GM18520 (cell line): Measurements from ENCODE around the gene AMPH.
"Not testable (repeated sequence)": the region's sequence is repeated elsewhere in the genome, so short reads cannot be mapped to it uniquely, and the experiment has no call there.

Source experiments
- ATAC-seq: cut with Tn5 transposase; IDR thresholded peaks from one replicate; pipeline ENCODE4 v1.9.1; 2021; ENCODE audit not compliant: unreplicated experiment

Gene AMPH

DNA sequence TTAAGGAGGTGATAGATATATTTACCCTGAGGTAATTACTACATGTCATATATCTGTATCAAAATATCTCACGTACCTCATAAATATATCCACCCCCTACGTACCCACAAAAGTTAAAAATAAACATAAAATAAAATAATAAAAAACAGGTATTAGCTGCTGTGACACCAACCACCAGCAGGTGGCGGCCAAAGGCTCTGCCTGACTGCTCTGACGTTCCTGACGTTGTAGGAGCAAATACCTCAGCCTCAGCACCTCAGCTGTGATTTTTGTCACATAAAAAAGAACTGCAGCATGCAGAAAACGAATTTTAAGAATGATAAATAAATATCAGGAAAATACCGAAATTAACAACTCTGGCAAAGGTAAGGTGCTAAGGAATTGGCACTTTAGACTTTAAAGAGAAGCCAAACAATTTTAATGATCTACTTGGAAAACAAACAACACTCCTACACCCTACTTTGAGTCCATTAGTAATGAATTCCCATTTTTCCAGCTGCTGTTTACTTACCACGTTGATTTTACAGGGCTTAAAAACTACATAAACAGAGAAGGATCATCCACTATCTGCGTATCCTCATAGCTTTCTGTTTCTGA is 232.3 kb downstream of the AMPH start:
- ATAC-seq = no peak

DNA sequence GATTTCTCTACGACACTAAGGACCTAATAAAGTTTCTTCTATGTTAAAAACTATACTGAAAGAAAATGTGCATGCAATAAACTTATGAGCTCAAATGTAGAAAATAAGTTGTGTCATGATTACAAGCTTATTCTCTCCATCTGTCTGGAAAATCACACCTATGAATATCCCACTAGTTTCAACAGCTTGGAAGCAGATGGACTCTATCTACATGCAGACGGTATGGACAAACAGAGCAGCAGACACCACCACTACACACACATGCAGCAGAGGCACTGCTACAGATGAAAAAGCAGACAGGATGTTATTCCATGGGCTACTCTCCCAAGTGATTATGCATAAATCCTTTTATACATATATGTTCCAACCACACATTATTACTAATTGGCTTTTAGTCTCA is 234.3 kb downstream of the AMPH start:
- no peak for ATAC-seq

DNA sequence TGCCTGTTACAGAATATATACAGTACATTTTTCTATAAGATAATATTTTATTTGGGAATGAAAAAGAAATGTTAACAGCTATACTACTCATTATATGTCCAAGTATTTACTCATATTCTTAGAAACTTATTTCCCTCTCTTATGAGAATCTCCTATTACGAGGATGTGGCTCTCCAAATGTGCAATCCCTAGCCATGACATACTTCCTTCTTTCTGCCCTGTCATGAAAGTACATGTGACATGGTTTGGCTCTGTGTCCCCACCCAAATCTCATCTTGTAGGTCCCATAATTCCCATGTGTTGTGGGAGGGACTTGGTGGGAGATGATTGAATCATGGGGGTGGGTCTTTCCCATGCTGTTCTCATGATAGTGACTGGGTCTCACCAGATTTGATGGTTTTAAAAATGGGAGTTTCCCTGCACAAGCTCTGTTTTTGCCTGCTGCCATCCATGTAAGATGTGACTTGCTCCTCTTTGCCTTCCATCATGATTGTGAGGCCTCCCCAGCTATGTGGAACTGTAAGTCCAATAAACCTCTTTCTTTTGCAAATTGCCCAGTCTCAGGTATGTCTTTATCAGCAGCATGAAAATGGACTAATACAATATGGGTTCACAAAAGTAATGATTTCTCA is 235.1 kb downstream of the AMPH start:
- not testable (repeated sequence) for ATAC-seq

DNA sequence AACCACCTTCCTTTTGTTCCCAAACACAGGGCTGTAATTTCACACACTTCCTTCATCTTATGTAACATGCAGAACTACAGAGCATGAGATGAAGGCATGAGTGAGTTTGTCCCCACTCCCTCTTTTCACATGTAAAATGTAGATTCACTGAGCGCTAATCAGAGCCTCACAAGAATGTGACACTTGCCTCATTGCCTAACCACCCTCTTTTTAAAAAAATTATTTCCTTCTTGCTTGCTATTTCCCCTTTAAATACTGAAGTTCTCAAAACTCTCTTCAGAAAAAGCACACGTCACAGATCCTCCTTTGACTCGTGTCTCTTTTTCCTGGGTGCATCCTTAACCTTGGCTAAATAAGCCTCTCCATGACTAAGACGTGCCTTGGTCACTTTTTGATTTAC is 236.5 kb downstream of the AMPH start:
- no peak for ATAC-seq

DNA sequence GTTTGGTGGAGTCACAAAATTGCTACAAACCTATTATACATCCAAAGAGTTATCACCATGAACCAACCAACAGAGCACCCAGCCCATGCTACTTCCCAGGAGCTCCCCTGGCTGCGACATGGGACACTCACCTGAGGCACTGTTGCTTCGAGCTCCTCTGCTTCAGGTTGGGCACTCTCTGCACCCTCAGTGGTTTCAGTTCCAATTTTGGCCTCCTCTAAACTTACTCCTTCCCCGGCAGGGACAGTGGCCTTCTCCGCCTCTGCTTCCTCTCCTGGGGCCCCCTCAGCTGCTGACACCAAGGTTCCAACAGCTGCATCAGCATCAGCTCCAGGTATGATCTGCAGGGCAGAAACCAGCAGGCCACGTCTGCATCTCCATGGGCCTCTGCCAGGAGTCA is 237.3 kb downstream of the AMPH start:
- ATAC-seq = no peak

DNA sequence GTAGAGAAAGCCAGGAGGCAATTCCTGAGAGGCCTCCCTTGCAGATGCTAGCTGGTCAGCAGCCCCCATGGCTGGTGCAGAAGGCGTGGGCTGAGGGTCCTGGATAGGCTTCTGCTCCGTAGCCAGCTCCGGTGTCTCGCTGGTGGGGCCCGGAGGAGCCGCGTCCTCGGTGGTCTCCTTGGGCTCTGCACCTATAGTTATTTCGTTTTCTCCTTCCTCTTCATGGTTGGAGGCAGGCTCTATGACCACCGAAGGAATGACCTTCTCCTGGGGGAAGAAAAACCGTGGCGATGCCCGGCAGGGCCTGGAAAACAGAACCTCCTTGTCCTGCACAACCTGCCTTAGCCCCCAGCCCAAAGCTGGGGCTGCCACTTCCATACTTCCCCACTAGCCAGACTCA is 239.4 kb downstream of the AMPH start:
- no peak for ATAC-seq

DNA sequence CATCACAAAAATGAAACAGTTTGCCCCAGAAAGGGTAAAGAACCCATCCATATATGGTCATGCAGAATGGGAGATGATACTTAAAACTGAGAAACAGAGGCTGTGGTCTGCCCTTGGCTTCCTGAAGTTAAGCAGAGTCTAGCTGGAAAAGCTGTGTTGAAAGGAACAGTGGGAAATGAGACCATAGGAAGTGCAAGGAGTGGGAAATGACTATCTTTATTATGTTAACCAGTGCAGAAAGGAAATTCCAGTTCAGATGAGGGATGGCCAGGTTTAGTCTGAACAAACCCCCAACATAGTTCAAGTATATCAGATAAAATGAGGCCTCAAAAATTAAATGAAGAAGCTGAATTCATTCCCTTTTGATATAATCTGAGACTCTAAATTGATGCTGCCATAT is 245.5 kb downstream of the AMPH start:
- ATAC-seq = no peak

DNA sequence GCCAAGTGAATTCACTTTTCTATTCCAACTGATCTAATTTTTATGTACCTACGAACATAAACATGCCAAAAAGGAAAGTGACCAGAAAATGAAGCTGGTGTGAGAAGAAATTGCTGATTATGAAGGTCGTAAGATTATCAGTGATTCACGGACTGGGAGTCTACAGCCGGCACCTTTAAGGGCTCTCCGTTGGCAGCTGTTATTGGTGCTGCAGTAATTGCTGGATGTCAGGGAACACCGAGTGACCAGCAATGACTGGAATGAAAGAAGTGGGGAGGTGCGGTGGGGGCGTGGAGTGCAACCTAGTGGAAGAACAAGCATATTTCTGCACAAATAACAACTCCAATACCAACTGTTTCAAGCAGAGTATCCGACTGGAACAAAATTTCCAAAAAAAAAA is 247.9 kb downstream of the AMPH start:
- no peak for ATAC-seq

DNA sequence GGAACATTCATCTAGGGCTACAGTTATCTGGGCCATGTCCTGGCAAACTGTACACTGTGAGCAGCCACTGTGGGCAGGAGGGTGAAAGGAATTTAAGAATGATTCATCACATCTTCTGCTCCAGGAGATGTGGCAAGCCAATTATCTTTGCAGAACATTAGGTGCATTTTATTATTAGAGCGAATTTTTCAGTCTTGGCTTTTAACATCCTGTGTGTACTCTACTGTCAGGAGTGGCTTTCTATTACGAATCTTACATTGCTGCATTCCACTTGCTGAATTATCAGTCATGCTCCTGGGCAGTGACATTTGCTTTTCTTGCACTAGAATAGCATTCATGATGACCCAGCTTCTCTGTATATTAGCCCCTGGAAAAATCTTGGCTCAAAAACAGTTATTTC is 248.5 kb downstream of the AMPH start:
- ATAC-seq = no peak

DNA sequence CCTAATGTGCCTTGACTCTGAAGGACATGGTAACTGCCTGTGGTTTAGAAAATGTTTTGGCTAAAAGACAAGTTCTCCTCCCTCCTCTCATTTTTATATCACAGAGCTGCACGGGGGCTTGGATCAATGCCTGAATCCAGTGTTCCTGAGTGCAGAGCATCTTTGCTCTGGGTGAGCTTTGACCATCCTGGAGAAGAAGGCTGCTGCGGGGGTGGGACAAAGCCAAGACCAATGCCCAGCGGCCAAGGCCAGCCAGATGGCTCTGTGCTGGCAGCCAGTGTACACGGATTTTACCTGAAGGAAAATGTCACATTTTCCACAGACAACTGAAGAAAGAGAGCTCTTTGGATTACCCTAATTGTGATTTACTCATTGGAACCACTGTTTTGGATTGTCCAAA is 255.7 kb downstream of the AMPH start:
- ATAC-seq = no peak

DNA sequence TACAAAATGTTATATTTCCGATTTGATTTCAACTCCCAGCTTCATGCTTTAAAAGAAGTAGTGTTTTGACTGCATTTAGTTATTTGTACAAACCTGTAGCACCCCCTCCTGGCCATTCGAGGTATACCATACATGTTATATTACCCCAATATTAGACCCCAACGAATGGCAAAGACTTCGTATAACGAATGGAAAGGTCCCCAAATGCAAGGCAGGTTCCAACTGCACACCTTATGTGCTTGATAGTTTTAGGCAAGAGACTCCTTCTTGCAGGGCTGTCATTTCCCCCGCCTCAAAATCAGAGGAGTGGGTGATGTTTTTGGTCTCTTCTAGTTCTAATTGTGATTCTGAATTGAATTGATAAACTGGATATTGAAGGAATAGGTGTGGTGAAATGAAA is 256.7 kb downstream of the AMPH start:
- no peak for ATAC-seq

DNA sequence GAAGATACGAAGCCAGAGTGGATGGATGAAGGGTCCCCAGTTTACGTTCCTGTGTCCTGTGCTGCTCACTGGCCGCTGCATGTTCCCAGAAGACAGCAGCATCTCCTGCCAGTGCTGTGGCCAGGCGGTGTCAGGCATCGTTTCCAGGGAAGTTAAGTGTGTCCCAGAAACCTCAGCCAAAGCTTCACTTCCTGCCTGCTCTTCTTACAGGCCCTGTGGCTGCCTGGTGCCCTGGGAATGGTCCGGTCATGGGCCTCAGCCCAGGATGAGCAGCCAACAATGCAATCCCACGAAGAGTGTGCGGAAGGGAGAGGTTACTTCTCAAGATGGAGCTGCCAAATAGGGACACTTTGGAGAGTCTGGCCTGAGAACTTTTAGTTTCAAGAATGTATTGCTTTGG is 258.0 kb downstream of the AMPH start:
- no peak for ATAC-seq

DNA sequence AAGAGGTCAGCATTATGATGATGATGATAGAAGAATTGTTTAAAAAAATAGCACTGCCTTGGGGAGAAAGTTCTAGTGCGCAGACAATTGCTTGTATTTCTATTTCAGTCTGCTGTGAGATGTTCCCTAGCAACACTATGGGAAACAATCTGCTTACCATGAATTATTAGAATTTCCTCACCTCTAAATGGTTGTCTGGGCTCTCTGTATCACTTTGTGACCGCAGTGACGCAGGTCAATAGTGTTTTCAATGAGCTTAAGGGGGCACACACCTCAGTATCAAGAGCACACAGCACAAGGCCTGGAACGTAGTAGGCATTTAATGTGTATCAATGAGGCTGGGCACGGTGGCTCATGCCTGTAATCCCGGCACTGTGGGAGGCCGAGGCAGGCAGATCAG is 258.9 kb downstream of the AMPH start:
- no peak for ATAC-seq

DNA sequence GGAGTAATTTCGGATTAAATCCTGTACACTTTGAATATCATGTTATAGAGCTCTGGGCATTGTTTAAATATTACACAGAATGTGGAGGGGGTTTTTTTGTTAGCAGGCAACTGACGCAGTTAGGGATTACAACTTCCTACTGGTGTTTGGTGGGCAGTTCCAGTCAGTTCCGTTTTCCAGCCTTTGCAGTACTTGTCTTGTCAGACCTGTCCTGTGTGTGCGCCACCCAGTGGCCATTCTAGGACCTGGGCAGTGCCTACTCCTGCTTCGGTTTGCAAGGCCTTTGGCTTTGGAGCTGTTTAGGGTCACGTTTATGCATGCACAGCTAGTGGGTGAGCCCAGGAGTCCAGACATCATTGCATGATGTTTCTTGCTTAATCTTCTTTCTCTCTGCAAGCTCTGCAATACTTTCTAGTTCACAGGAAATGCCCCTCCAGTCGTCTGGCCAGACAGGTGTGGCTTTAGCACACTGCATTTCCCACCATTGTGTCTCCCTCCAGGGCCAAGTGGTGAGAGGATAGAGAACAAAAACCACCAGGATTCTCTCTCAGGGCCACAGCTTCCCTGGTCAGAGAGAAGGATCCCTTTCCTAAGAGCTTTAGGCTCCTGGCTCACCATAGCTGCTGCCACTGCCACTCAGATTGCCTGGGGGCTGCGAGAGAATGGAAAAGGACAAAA is 261.2 kb downstream of the AMPH start:
- peak; percentile 60 for ATAC-seq

DNA sequence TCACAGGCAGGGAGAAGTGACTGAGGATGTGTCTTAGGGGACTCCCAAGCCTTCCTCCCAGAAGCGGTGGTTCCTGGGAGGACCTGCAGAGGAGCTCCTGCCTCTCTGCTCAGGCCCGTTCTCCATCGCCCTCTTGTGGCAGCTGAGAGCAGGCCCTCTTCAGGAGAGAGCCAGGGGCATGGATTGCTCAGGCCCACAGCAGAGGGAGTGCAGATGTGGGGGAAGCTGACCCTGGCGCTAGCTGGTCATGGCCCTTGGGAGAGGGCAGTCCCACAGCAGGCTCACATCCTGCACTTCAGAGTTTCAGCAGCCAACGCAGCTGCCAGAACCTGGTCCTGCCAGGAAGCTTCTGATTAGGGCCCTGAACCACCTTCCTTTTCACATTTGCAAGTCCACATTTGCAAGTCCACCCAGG is 263.0 kb downstream of the AMPH start:
- no peak for ATAC-seq

DNA sequence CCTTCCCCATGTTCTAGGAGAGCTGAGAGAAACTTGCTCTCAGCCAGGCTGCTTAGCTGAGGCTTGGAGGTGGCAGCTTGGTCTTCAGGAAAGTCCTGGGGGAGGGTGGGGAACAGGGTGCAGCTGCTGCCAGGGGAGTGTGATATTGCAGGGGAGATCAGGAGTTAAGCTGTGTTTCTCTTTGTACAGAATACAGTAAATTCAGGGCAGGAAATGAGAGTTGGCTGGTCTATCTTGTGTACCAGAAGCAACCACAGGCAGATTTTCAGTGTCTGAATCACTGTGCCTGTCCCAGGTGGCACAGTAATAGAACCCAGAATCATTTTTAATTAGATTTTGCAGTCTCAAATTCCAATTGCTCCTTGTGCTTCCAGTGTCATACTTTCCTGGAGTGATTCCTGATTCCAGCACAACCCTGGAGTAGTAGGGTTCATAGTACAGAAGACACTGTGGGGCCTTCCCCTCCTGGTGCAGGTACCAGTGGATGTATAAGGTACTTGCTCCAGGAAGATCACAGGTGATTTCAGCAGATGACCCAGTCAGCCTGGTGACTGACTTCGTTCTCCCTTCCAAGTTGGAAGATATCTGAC is 263.8 kb downstream of the AMPH start:
- ATAC-seq = peak; percentile 51

DNA sequence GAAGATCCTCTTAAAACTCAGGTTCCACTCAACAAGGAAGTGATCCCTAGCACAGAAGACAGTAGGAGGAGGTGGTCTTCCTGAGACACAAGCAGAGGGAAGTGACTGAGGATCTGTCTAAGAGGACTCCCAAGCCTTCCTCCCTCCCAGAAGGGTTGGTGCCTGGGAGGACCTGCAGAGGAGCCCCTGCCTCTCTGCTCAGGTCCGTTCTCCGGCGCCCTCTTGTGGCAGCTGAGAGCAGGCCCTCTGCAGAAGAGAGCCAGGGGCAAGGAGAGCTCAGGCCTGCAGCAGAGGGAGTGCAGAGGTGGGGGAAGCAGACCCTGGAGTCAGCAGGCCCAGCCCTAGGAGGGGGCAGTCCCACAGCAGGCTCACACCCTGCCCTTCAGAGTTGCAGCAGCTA is 267.8 kb downstream of the AMPH start:
- ATAC-seq = not testable (repeated sequence)

DNA sequence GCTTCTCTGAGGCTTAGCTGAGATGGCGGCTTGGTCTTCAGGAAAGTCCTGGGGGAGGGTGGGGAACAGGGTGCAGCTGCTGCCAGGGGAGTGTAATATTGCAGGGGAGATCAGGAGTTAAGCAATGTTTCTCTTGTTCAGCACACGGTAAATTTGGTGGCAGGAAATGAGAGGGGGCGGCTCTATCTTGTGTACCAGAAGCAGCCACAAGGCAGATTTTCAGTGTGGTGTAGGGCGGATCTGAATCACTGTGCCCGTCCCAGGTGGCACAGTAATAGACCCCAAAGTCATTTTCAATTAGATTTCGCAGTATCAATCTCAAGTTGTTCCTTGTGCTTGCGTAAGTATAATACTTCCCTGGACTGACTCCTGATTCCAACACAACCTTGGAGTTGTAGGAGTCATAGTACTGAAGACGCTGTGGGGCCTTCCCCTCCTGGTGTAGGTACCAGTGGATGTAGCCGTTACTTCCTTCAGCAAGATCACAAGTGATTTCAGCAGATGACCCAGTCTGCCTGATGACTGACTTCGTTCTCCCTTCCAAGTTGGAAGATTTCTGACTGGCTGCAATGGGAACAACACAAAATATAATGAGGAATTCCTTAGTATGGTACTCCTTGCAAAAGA is 268.4 kb downstream of the AMPH start:
- ATAC-seq = peak; percentile 28

DNA sequence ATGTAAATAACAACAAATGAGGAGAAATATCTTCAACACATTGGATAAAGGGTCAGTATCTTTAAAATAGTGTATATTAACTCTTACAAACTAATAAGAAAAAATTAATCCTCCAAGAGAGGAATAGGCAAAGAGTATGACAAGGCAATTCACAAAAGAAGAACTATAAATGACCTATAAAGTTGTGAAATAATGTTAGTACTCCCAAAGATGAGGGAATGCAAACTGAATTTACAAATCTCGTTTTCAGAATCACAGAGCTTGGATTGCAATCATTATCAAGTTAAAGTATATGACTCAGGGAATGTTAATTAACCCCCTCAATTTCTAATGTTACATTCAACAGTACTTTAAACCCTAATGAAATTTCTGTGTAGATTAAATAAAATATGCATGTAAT is 270.4 kb downstream of the AMPH start:
- ATAC-seq = no peak

DNA sequence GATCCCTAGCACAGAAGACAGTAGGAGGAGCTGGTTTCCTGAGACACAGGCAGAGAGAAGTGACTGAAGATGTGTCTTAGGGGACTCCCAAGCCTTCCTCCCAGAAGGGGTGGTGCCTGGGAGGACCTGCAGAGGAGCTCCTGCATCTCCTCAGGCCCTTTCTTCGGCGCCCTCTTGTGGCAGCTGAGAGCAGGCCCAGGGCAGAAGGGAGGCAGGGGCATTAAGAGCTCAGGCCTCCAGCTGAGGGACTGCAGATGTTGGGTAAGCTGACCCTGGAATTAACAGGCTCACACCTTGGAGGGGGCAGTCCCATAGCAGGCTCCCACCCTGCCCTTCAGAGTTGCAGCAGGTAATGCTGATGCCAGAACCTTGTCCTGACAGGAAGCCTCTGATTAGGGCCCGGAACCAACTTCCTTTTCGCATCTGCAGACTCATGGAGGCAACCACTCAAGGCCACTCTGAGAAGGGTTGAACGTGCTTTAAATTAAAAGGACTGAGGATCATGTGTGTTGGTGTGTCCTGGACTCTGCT is 272.0 kb downstream of the AMPH start:
- ATAC-seq = peak; percentile 60

DNA sequence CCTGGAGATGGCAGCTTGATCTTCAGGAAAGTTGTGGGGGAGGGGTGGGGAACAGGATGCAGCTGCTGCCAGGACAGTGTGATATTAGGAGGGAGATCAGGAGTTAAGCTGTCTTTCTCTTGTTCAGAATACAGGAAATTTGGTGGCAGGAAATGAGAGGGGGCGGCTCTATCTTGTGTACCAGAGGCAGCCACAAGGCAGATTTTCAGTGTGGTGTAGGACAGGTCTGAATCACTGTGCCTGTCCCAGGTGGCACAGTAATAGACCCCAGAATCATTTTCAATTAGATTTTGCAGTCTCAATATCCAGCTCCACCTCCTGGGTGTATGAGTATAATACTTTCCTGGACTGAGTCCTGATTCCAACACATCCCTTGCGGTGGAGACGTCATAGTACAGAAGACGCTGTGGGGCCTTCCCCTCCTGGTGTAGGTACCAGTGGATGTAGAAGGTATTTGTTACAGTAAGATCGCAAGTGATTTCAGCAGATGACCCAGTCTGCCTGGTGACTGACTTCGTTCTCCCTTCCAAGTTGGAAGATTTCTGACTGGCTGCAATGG is 272.8 kb downstream of the AMPH start:
- ATAC-seq = not testable (repeated sequence)
